HG02943 (cell line): ENCODE results near the gene TNNT2.

Source experiments
- ATAC-seq: cut with Tn5 transposase; IDR thresholded peaks from one replicate; pipeline ENCODE4 v1.9.1; 2021; ENCODE audit warnings: mild to moderate bottlenecking, low read depth, moderate library complexity; ENCODE audit not compliant: unreplicated experiment

The TNNT2 gene

GRCh38 chr1:201358596-201358995 is 18.9 kb downstream of the TNNT2 start:
- no peak for ATAC-seq

- ATAC-seq: no peak
These were observed 19.7 kb downstream of the TNNT2 start for GRCh38 chr1:201357636-201358348.

- no peak for ATAC-seq
These were observed 20.3 kb downstream of the TNNT2 start for GRCh38 chr1:201357211-201357610.

GRCh38 chr1:201356701-201357100 is 20.8 kb downstream of the TNNT2 start:
- ATAC-seq: no peak

- ATAC-seq: no peak
These were observed 21.2 kb downstream of the TNNT2 start for GRCh38 chr1:201356236-201356635.

GRCh38 chr1:201355471-201355870 is 22.0 kb downstream of the TNNT2 start:
- no peak for ATAC-seq

- no peak for ATAC-seq
These were observed 22.6 kb downstream of the TNNT2 start for GRCh38 chr1:201354901-201355295.

GRCh38 chr1:201354151-201354900 is 23.2 kb downstream of the TNNT2 start:
- no peak for ATAC-seq

GRCh38 chr1:201353186-201353940 is 24.1 kb downstream of the TNNT2 start:
- no peak for ATAC-seq

- ATAC-seq: no peak
These were observed 25.9 kb downstream of the TNNT2 start for GRCh38 chr1:201351617-201352016.

GRCh38 chr1:201350884-201351283 is 26.6 kb downstream of the TNNT2 start:
- ATAC-seq: no peak

GRCh38 chr1:201350361-201350725 is 27.1 kb downstream of the TNNT2 start:
- no peak for ATAC-seq

GRCh38 chr1:201349092-201349491 is 28.4 kb downstream of the TNNT2 start:
- no peak for ATAC-seq

- ATAC-seq: no peak
These were observed 29.3 kb downstream of the TNNT2 start for GRCh38 chr1:201348211-201348566.

GRCh38 chr1:201347498-201348210 is 29.8 kb downstream of the TNNT2 start:
- ATAC-seq: no peak

- no peak for ATAC-seq
These were observed 30.5 kb downstream of the TNNT2 start for GRCh38 chr1:201346987-201347386.

- no peak for ATAC-seq
These were observed 31.0 kb downstream of the TNNT2 start for GRCh38 chr1:201346337-201346939.

- no peak for ATAC-seq
These were observed 32.5 kb downstream of the TNNT2 start for GRCh38 chr1:201345081-201345355.

- no peak for ATAC-seq
These were observed 33.0 kb downstream of the TNNT2 start for GRCh38 chr1:201344206-201345080.

- no peak for ATAC-seq
These were observed 36.1 kb downstream of the TNNT2 start for GRCh38 chr1:201341377-201341776.
